ENCODE measurements around the gene PHACTR1. TPM values are rescaled to one million over a fixed set of nuclear protein-coding genes. Genes with fewer than 3 reads are reported as not detected.

Gene PHACTR1
- total RNA-seq, 4 donors from 2014 or later = 2.0 to 8.3 (median 4.5) TPM

DNA sequence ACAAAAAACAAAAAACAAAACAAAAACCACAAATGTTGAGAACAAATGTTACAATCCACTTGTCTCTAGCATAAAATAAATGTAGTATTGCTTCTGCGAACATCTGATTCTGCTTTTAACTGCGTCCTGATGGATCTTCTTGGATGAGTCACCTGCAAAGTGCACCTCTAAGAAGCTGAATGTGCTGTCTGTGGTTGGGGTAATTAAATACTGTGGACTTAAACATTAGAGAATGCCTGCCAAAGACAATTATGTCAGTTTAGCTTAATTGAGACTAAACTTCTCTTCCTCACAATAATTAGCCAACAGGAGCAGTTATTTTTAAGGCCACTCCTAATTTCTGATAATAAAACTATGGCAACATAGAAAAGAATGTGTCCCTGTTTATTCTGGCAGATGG is 253.4 kb downstream of the PHACTR1 start:
- TF ChIP-seq, protein P1, sequence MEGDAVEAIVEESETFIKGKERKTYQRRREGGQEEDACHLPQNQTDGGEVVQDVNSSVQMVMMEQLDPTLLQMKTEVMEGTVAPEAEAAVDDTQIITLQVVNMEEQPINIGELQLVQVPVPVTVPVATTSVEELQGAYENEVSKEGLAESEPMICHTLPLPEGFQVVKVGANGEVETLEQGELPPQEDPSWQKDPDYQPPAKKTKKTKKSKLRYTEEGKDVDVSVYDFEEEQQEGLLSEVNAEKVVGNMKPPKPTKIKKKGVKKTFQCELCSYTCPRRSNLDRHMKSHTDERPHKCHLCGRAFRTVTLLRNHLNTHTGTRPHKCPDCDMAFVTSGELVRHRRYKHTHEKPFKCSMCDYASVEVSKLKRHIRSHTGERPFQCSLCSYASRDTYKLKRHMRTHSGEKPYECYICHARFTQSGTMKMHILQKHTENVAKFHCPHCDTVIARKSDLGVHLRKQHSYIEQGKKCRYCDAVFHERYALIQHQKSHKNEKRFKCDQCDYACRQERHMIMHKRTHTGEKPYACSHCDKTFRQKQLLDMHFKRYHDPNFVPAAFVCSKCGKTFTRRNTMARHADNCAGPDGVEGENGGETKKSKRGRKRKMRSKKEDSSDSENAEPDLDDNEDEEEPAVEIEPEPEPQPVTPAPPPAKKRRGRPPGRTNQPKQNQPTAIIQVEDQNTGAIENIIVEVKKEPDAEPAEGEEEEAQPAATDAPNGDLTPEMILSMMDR (IDR thresholded peaks at IDR 0.05) = no peak
- no peak for TF ChIP-seq POLR2A (IDR thresholded peaks at IDR 0.05)
- Histone ChIP-seq H3K9me3 (no peaks in the 10 kb centered on the region), H3K4me1 (no peaks in the 10 kb centered on the region), H3K4me3 (no peak overlapping the region), H3K27me3 (no peaks in the 10 kb centered on the region), H3K27ac (no peak overlapping the region), H3K36me3 (no peaks in the 10 kb centered on the region)
- intact Hi-C loops (cut with DNase I; ENCODE audit: low total_unique reads) = no loop called here
- DNase-seq = no peak

DNA sequence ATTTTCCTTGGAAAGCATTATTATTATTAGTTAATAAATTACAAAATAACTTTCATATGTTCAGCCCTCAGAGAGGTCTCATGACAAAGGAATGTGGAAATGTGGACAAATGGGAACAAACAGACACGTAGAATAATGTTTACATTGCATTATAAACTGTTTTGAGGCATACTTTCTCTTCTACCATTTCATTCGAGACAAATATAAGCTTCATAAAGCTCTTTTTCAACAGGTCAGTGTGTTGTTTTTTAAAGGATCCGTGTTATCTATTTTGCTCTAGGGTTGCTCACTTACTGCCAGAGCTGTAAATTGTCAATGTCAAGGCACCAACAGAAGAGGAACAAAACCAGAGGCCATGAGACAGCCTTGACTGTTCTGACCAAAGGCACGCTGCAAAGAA is 256.8 kb downstream of the PHACTR1 start:
- Histone ChIP-seq H3K4me1 (no peaks in the 10 kb centered on the region), H3K36me3 (no peaks in the 10 kb centered on the region), H3K9me3 (no peaks in the 10 kb centered on the region), H3K4me3 (no peak overlapping the region), H3K27ac (no peak overlapping the region), H3K27me3 (no peaks in the 10 kb centered on the region)
- no peak for DNase-seq
- intact Hi-C loops (cut with DNase I; ENCODE audit: low total_unique reads) = no loop called here
- TF ChIP-seq, protein P1 (IDR thresholded peaks at IDR 0.05) = no peak
- no peak for TF ChIP-seq POLR2A (IDR thresholded peaks at IDR 0.05)

DNA sequence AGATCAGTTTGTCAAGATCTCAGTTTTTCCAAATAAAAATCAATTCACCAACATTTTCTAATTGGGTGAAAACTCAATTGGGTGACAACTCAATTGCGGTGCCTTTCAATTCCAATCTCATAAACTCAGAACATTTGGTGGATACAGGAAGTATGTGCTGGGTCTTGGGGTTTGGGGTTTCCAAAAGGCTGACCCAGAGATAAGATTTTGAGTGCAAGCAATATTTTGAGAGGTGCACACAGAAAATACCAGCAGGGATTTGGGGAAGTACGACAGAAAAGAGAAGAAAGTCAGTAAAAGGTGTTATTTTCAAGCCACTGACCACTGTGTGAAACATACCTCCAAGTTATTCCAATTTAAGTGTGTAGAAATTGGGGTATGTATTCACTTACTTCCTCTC is 258.0 kb downstream of the PHACTR1 start:
- no peak for DNase-seq
- no peak for TF ChIP-seq POLR2A (IDR thresholded peaks at IDR 0.05)
- TF ChIP-seq, protein P1 (IDR thresholded peaks at IDR 0.05) = no peak
- intact Hi-C loops (cut with DNase I; ENCODE audit: low total_unique reads) = no loop called here

DNA sequence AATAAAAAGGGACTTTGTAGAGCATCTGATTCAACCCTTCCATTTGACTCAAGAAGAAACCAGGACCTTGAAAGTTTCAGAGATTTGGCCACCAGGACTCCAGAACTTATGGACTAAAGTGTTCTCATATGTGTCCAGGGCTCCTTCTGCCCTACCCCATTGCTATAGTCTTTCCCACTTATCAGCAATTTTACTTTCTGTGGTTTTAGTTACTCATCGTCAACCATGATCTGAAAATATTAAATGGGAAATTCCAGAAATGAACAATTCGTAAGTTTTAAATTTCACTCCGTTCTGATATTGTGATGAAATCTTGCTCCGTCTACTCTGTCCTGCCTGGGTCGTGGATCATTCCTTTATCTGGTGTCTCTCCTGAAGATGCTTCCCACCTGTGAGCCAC is 259.8 kb downstream of the PHACTR1 start:
- Histone ChIP-seq H3K4me1 (no peaks in the 10 kb centered on the region), H3K36me3 (no peaks in the 10 kb centered on the region), H3K27me3 (no peaks in the 10 kb centered on the region), H3K4me3 (no peak overlapping the region), H3K9me3 (no peaks in the 10 kb centered on the region), H3K27ac (no peak overlapping the region)
- DNase-seq = no peak
- intact Hi-C loops (cut with DNase I; ENCODE audit: low total_unique reads) = no loop called here
- TF ChIP-seq POLR2A (IDR thresholded peaks at IDR 0.05) = no peak
- TF ChIP-seq, protein P1 (IDR thresholded peaks at IDR 0.05) = no peak

More for the DNA sequence above, 258.0 kb downstream of the PHACTR1 start:
- no peaks in the 10 kb centered on the region for H3K4me1 ChIP-seq
- H3K4me3 ChIP-seq = no peak overlapping the region
- no peaks in the 10 kb centered on the region for H3K36me3 ChIP-seq
- H3K9me3 ChIP-seq = no peaks in the 10 kb centered on the region
- no peaks in the 10 kb centered on the region for H3K27me3 ChIP-seq
- H3K27ac ChIP-seq = no peak overlapping the region

DNA sequence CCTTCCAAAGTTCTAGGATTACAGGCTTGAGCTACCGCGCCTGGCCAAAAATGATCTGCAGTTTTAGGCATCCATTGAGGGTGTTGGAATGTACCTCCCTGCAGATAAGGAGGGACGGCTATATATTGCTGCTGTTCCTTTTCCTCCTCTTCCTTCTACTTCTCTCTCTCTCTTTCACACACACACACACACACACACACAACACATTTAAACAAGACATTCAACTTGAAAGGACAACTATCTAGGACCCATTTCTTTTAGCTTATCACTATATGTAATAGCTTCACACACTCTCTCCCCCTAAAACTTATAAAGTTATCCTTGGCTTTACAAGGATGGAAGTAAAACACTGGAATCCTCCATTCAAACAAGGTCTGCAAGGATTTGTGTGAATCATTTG is 260.6 kb downstream of the PHACTR1 start:
- Histone ChIP-seq H3K4me1 (no peaks in the 10 kb centered on the region), H3K36me3 (no peaks in the 10 kb centered on the region), H3K27me3 (no peaks in the 10 kb centered on the region), H3K27ac (no peak overlapping the region), H3K4me3 (no peak overlapping the region), H3K9me3 (no peaks in the 10 kb centered on the region)
- intact Hi-C loops (cut with DNase I; ENCODE audit: low total_unique reads) = no loop called here
- no peak for DNase-seq
- TF ChIP-seq POLR2A (IDR thresholded peaks at IDR 0.05) = no peak
- TF ChIP-seq, protein P1 (IDR thresholded peaks at IDR 0.05) = no peak
